ENCODE results near the gene SNCAIP.

- TF ChIP-seq CTCF (IDR thresholded peaks at IDR 0.05) (no peak), POLR2A (IDR thresholded peaks at IDR 0.05) (no peak), POLR2AphosphoS5 (IDR thresholded peaks at IDR 0.05; ENCODE audit: insufficient read depth in 1 of 2, low read depth in 1 of 2) (no peak)
Measured at GRCh38 chr5:122473941-122474340, 161.9 kb downstream of the SNCAIP start.
